Fibroblast of peridontal ligament (primary cell): ENCODE results near the gene ATG16L1.
"Not testable (repeated sequence)": the region's sequence is repeated elsewhere in the genome, so short reads cannot be mapped to it uniquely, and the experiment has no call there.

Source experiments
- DNase-seq: peaks from one replicate; pipeline ENCODE4 v3.0.0-alpha.2; 2010; ENCODE audit errors: extremely low read depth

ATG16L1 gene

DNA sequence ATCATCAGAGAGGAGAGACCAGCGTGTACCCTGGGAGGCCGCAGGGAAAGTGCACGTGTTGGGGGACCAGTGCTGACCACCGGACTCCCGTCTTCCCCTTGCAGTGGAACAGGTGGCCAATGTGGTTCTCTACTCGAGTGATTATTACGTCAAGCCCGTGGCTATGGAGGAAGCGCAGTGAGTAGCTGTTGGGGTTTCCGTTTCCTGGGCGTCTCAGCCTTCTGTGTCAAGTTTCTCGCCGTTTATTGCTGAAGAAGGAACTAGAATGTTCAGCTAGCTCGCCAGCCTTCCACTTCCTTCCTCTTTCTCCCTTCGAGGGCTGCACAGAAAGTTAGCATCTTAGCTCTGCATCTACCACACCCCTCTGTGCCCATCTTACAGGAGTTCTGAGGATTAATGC is 80.1 kb downstream of the ATG16L1 start:
- no peak for DNase-seq

GRCh38 chr2:233332125-233332524 is 80.7 kb downstream of the ATG16L1 start:
- DNase-seq: no peak

DNA sequence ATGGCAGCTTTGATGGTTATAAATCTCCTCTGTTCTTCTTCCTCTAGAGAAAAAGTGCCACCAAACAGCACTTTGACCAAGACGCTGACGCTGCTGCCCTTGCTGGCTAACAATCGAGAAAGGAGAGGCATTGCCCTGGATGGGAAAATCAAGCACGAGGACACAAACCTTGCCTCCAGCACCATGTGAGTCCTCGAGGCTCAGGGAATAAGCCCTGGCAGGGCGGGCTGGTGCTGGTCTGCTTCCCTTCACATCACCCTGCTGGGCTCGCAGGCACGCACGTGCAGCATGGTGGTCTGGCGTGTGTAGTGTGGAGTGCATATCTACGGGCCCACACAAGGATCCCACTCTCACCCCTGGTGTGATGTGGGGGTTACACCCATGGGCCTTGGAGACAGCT is 83.4 kb downstream of the ATG16L1 start:
- no peak for DNase-seq

DNA sequence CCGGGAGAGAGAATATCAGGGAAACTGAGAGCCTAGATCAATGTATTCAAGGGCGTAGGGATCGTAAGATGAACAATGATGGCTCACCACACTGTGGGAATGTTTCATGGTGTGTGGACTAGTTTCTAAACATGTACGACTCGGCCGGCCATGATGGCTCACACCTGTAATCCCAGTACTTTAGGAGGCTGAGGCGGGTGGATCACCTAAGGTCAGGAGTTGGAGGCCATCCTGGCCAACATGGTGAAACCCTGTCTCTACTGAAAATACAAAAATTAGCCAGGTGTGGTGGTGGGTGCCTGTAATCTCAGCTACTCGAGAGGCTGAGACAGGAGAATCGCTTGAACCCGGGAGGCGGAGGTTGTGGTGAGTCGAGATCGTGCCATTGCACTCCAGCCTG is 84.6 kb downstream of the ATG16L1 start:
- DNase-seq: not testable (repeated sequence)

- no peak for DNase-seq
Measured at GRCh38 chr2:233336541-233336940, 85.1 kb downstream of the ATG16L1 start.

DNA sequence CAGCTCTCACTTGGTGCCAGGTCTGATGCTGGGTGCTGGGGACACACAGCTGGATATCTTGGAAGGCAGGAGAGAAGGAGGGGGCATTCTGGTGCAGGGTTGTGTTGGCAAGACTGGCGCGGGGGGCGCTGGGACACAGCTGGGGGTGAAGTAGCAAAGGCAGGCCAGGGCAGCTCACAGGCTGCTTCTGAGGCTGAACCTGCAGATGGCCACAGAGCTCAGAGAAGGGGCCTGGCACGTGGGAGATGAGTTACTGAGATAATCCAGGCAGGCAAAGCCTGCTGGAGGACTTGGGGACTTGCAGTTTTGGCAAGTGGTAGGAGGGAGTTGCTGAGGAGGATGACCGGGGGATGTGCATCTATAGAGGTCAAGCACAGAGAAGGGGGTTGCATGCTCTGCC is 86.6 kb downstream of the ATG16L1 start:
- DNase-seq: no peak

GRCh38 chr2:233338812-233339368 is 87.4 kb downstream of the ATG16L1 start:
- DNase-seq: no peak

DNA sequence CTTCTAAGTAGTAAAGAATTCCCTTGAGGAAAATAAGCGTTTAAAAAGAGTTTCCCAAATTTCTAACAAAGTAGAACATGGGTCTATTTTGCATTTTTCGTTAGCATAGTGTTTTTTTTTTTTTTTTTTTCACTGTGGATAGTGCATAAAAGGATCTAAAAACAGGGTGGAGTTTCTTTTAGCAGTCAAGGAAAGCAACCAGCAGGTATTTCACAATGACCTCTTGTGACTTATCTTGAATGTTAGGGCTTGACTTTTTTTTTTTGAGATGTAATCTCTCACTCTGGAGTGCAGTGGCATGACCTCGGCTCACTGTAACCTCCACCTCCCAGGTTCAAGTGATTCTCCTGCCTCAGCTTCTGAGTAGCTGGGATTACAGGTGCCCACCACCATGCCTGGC is 88.0 kb downstream of the ATG16L1 start:
- no peak for DNase-seq

GRCh38 chr2:233341296-233341695 is 89.8 kb downstream of the ATG16L1 start:
- DNase-seq: no peak

DNA sequence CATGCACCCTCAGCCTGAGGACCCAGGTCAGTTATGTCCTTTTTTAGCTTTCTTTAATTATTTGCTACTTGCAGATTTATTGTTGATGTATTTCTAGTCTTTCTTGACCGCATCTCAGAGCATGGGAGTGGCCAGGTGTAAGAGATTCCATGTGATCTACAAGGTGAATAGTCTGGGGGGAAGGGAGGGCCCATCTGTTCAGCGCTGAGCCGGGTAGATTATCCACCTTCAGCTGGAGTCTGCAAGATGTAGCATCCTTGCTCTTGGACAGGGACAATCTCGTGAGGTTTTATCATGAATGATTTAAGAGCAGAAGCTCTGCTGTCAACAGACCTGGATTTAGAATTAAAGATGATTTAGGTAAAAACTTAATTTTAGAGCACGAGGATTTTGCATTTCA is 90.8 kb downstream of the ATG16L1 start:
- no peak for DNase-seq

- DNase-seq: no peak
Measured at GRCh38 chr2:233343171-233343705, 91.8 kb downstream of the ATG16L1 start.
